PFSK-1 (cell line): ENCODE measurements around the gene ATP11B.

Experiments used
- FOXP2 ChIP-seq: optimal IDR thresholded peaks from 2 replicates; pipeline ENCODE3; 2011; ENCODE audit warnings: borderline replicate concordance, control low read depth, inconsistent platforms; ENCODE audit not compliant: insufficient read depth; ENCODE audit errors: extremely low read length, extremely low read depth
- POLR2AphosphoS5 ChIP-seq: IDR thresholded peaks from 2 replicates; pipeline ENCODE4 v1.6.1; 2012; ENCODE audit warnings: low read depth, mild to moderate bottlenecking, control low read depth, low read length, moderate library complexity
- TAF1 ChIP-seq: IDR thresholded peaks from 2 replicates; pipeline ENCODE4 v1.6.1; 2012; ENCODE audit warnings: low read length, control low read depth, borderline replicate concordance; ENCODE audit not compliant: insufficient read depth
- TF ChIP-seq, protein P1 (sequence below), 2 experiments: IDR thresholded peaks; 2 replicates each; pipeline versions ENCODE4 v1.6.1 to v1.8.0; 2011 to 2012; ENCODE audit warnings: low read depth in 2 of 2, low read length in 2 of 2, control low read depth in 1 of 2, inconsistent platforms in 1 of 2, mild to moderate bottlenecking in 1 of 2, moderate library complexity in 1 of 2; ENCODE audit not compliant: insufficient read depth in 1 of 2

DNA sequence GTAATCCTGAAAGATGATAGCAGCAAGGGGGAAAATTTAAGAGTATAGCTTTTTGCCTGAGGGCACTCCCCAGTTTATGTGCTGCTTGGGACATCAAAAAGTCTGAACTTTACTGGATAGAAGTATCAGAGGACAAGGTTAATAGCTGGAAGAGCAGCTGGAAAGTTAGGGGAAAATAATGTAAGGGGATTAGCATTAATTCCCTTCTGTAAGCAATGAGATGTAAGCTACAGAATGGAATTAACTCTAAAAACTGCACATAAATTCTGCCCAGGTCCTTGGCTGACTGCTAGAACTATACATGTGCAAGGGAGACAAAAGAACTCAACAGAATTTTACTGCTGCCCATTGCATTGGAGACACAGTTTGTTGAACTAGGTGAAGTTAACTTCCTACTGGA, 55.6 kb downstream of the ATP11B start:
- TF ChIP-seq, protein P1, sequence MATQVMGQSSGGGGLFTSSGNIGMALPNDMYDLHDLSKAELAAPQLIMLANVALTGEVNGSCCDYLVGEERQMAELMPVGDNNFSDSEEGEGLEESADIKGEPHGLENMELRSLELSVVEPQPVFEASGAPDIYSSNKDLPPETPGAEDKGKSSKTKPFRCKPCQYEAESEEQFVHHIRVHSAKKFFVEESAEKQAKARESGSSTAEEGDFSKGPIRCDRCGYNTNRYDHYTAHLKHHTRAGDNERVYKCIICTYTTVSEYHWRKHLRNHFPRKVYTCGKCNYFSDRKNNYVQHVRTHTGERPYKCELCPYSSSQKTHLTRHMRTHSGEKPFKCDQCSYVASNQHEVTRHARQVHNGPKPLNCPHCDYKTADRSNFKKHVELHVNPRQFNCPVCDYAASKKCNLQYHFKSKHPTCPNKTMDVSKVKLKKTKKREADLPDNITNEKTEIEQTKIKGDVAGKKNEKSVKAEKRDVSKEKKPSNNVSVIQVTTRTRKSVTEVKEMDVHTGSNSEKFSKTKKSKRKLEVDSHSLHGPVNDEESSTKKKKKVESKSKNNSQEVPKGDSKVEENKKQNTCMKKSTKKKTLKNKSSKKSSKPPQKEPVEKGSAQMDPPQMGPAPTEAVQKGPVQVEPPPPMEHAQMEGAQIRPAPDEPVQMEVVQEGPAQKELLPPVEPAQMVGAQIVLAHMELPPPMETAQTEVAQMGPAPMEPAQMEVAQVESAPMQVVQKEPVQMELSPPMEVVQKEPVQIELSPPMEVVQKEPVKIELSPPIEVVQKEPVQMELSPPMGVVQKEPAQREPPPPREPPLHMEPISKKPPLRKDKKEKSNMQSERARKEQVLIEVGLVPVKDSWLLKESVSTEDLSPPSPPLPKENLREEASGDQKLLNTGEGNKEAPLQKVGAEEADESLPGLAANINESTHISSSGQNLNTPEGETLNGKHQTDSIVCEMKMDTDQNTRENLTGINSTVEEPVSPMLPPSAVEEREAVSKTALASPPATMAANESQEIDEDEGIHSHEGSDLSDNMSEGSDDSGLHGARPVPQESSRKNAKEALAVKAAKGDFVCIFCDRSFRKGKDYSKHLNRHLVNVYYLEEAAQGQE (IDR thresholded peaks at IDR 0.05; ENCODE audit: insufficient read depth in 1 of 2, low read depth in 2 of 2, low read length in 2 of 2): no peak
- TF ChIP-seq POLR2AphosphoS5 (no peak), TAF1 (no peak), FOXP2 (no peak)
